Keratinocyte (primary cell): ENCODE results near the gene PIAS3. TPM values are rescaled to one million over a fixed set of nuclear protein-coding genes. Genes with fewer than 3 reads are reported as not detected.
A peak's percentile ranks its signal among the peaks of the same experiment; 100 is the strongest.

Experiments used
- DNase-seq: peaks from one replicate; pipeline ENCODE4 v3.0.0-alpha.2; 2011; ENCODE audit warnings: low read depth, missing footprints, low spot score
- FAIRE-seq: peaks from 2 replicates; lab custom pipeline; 2011; peaks lifted over from hg19 to GRCh38; lab: Jason Lieb, UNC
- H2AFZ ChIP-seq: 2 replicates; pipeline ENCODE4 v1.6.0; 2012; ENCODE audit warnings: low read length, control low read depth, inconsistent platforms; ENCODE audit not compliant: control insufficient read depth
- H3K27ac ChIP-seq: 2 replicates; pipeline ENCODE4 v1.5.1; 2011; ENCODE audit warnings: low read length; ENCODE audit not compliant: control insufficient read depth, insufficient read depth
- H3K27me3 ChIP-seq: 3 replicates; pipeline ENCODE4 v1.6.0; 2011; ENCODE audit warnings: low read length; ENCODE audit not compliant: control insufficient read depth, insufficient read depth; ENCODE audit errors: extremely low read depth
- H3K36me3 ChIP-seq, 2 experiments: 2 replicates in 1 of 2; 3 replicates in 1 of 2; pipeline ENCODE4 v1.5.1; 2011; ENCODE audit warnings: low read length in 2 of 2, mild to moderate bottlenecking in 1 of 2; ENCODE audit not compliant: control insufficient read depth in 2 of 2, insufficient read depth in 2 of 2; ENCODE audit errors: extremely low read depth in 1 of 2
- H3K4me1 ChIP-seq: 3 replicates; pipeline ENCODE4 v1.5.1; 2011; ENCODE audit warnings: low read length; ENCODE audit not compliant: control insufficient read depth, insufficient read depth; ENCODE audit errors: extremely low read depth
- H3K4me2 ChIP-seq: 3 replicates; pipeline ENCODE4 v1.6.0; 2011; ENCODE audit warnings: low read depth, low read length; ENCODE audit not compliant: control insufficient read depth, insufficient read depth; ENCODE audit errors: extremely low read depth
- H3K4me3 ChIP-seq, 3 experiments: fragments of 200-600 bp in 1 of 3; sonication (generic) in 1 of 3; 2 replicates in 2 of 3; 3 replicates in 1 of 3; pipeline ENCODE4 v1.5.1; 2011 to 2016; ENCODE audit warnings: low read length in 3 of 3, mild to moderate bottlenecking in 3 of 3, control low read depth in 2 of 3, inconsistent platforms in 1 of 3, low read depth in 1 of 3, mixed read lengths in 1 of 3, mixed run types in 1 of 3, moderate library complexity in 1 of 3; ENCODE audit not compliant: control insufficient read depth in 2 of 3, insufficient read depth in 2 of 3; ENCODE audit errors: extremely low read depth in 1 of 3
- H3K79me2 ChIP-seq: 2 replicates; pipeline ENCODE4 v1.6.0; 2012; ENCODE audit warnings: low read length; ENCODE audit not compliant: control insufficient read depth, insufficient read depth
- H3K9ac ChIP-seq: 3 replicates; pipeline ENCODE4 v1.6.0; 2011; ENCODE audit warnings: low read length; ENCODE audit not compliant: control insufficient read depth, insufficient read depth; ENCODE audit errors: extremely low read depth
- H3K9me1 ChIP-seq: 3 replicates; pipeline ENCODE4 v1.6.0; 2011; ENCODE audit warnings: low read length; ENCODE audit not compliant: control insufficient read depth, insufficient read depth; ENCODE audit errors: extremely low read depth
- H3K9me3 ChIP-seq: 2 replicates; pipeline ENCODE4 v1.5.1; 2012; ENCODE audit warnings: low read depth, low read length; ENCODE audit not compliant: control insufficient read depth
- H4K20me1 ChIP-seq: 3 replicates; pipeline ENCODE4 v1.6.0; 2011; ENCODE audit warnings: low read length; ENCODE audit not compliant: control insufficient read depth, insufficient read depth; ENCODE audit errors: extremely low read depth
- CTCF ChIP-seq, 3 experiments: IDR thresholded peaks in 1 of 3; conservative IDR thresholded peaks in 1 of 3; optimal IDR thresholded peaks in 1 of 3; 2 replicates in 2 of 3; 3 replicates in 1 of 3; pipeline versions ENCODE3 to v1.5.1; 2011; ENCODE audit warnings: low read length in 3 of 3, mild to moderate bottlenecking in 3 of 3, moderate library complexity in 2 of 3, control low read depth in 1 of 3, inconsistent platforms in 1 of 3; ENCODE audit not compliant: insufficient read depth in 2 of 3; ENCODE audit errors: extremely low read depth in 1 of 3
- EZH2 ChIP-seq: IDR thresholded peaks from one replicate; pipeline ENCODE4 v1.6.1; 2012; ENCODE audit warnings: inconsistent platforms, mild to moderate bottlenecking, low read length, moderate library complexity
- dilution Hi-C: fragments of 300-500 bp; cut with MboI; formaldehyde crosslinking; loops from one replicate; pipeline ENCODE4 v1.7.0; 2020; ENCODE audit warnings: low sequenced_read_pairs; ENCODE audit not compliant: extremely low pct_ligation_motif_present
- polyA plus RNA-seq, 5 experiments: library from polyadenylated mRNA; depleted of rRNA in 3 of 5; stranded (reverse) in 3 of 5; stranded (forward) in 1 of 5; unstranded in 1 of 5; fragments of >200 nt; gene quantifications; 1 replicate in 1 of 5; 2 replicates in 3 of 5; 3 replicates in 1 of 5; pipeline versions ENCODE4 v1.2.1 to v1.2.3, GENCODE V29; 2011 to 2012; ENCODE audit warnings: missing spikeins in 2 of 5, low read depth in 1 of 5, low replicate concordance in 1 of 5

The PIAS3 gene
- polyA plus RNA-seq, 1 donor (not counting 4 experiments of a cell fraction or from before 2014, with no cell fraction given), result 26.9 TPM

GRCh38 chr1:145878724-145879123 is 19.8 kb upstream of the PIAS3 start:
- Histone ChIP-seq H3K9me1 (no peaks in the 10 kb centered on the region), H3K4me2 (no peak overlapping the region), H3K4me1 (peaks cover 12% of the 10 kb centered on the region), H3K27ac (no peak overlapping the region), H3K27me3 (no peaks in the 10 kb centered on the region), H4K20me1 (no peaks in the 10 kb centered on the region), H3K4me3 (no peak overlapping the region), H3K79me2 (no peaks in the 10 kb centered on the region), H2AFZ (no peak overlapping the region), H3K9ac (no peak overlapping the region), H3K36me3 (no peaks in the 10 kb centered on the region), H3K9me3 (no peaks in the 10 kb centered on the region)
- dilution Hi-C loops, result no loop called here
- DNase-seq (no peak), FAIRE-seq (no peak)
- TF ChIP-seq CTCF (optimal IDR thresholded peaks at IDR 0.05 in 1 of 3, IDR thresholded peaks at IDR 0.05 in 1 of 3, conservative IDR thresholded peaks at IDR 0.05 in 1 of 3; ENCODE audit: extremely low read depth in 1 of 3, insufficient read depth in 2 of 3, low read length in 3 of 3) (no peak), EZH2 (no peak)

GRCh38 chr1:145877923-145878486 is 19.1 kb upstream of the PIAS3 start:
- Histone ChIP-seq H3K9me1 (no peaks in the 10 kb centered on the region), H3K4me1 (peaks cover 12% of the 10 kb centered on the region), H3K4me3 (no peak overlapping the region), H3K4me2 (peak overlapping the region; percentile 43), H3K9me3 (no peaks in the 10 kb centered on the region), H3K36me3 (no peaks in the 10 kb centered on the region), H2AFZ (peak overlapping the region; percentile 81), H3K27ac (no peak overlapping the region), H3K9ac (no peak overlapping the region), H4K20me1 (no peaks in the 10 kb centered on the region), H3K27me3 (peaks cover 4% of the 10 kb centered on the region), H3K79me2 (no peaks in the 10 kb centered on the region)
- DNase-seq, result no peak
- peak; percentile 29 for FAIRE-seq
- no peak for TF ChIP-seq CTCF (optimal IDR thresholded peaks at IDR 0.05 in 1 of 3, IDR thresholded peaks at IDR 0.05 in 1 of 3, conservative IDR thresholded peaks at IDR 0.05 in 1 of 3; ENCODE audit: extremely low read depth in 1 of 3, insufficient read depth in 2 of 3, low read length in 3 of 3)
- TF ChIP-seq EZH2, result no peak
- dilution Hi-C loops, result no loop called here
